Measurements from ENCODE around the gene MUC22. TPM values are rescaled to one million over a fixed set of nuclear protein-coding genes. Genes with fewer than 3 reads are reported as not detected.

MUC22 gene
- total RNA-seq, 6 experiments from 2014 or later, result not detected

DNA sequence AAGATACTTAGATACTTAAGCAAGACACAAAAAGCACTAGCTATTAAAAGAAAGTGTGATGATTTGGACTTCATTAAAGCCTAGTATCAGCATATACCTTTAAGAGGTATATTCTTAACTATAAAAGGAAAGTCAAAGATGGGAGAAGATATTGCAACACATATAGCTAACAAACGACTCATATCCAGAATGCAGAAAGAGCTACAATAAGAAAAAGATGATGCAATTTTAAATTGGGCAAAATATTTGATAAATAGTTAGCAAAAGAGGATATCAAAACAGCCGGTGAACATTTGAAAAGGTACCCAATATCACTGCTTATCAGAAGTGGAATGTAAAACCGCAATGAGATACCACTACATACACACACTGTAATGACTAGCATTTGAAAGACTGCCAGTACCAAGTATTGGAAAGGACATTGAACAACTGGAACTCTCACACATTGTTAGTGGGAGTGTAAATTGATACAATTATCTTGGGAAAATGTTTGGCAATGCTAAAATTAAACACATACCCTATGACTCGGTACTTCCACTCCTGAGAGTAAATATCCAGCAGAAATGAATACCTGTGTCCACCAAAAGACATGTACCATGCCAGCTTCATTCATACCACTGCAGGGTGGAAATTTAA is 25.7 kb downstream of the MUC22 start:
- no peak overlapping the region for H3K4me3 ChIP-seq
- H3K4me1 ChIP-seq, result no peaks in the 10 kb centered on the region
- H3K27ac ChIP-seq, result no peak overlapping the region
- ATAC-seq, result no peak
- WGBS (ENCODE audit: insufficient coverage, low coverage, low lambda C conversion rate, missing lambda C conversion rate), result 50% methylated on average over 4 of the region's 4 CpGs
- intact Hi-C loops (cut with DNase I), result no loop called here
- DNase-seq, result no peak
- TF ChIP-seq, protein P1, sequence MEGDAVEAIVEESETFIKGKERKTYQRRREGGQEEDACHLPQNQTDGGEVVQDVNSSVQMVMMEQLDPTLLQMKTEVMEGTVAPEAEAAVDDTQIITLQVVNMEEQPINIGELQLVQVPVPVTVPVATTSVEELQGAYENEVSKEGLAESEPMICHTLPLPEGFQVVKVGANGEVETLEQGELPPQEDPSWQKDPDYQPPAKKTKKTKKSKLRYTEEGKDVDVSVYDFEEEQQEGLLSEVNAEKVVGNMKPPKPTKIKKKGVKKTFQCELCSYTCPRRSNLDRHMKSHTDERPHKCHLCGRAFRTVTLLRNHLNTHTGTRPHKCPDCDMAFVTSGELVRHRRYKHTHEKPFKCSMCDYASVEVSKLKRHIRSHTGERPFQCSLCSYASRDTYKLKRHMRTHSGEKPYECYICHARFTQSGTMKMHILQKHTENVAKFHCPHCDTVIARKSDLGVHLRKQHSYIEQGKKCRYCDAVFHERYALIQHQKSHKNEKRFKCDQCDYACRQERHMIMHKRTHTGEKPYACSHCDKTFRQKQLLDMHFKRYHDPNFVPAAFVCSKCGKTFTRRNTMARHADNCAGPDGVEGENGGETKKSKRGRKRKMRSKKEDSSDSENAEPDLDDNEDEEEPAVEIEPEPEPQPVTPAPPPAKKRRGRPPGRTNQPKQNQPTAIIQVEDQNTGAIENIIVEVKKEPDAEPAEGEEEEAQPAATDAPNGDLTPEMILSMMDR (IDR thresholded peaks at IDR 0.05), result no peak
- no peak for TF ChIP-seq POLR2A (IDR thresholded peaks at IDR 0.05)
- H3K27me3 ChIP-seq, result no peaks in the 10 kb centered on the region
- no peaks in the 10 kb centered on the region for H3K36me3 ChIP-seq
- no peaks in the 10 kb centered on the region for H3K9me3 ChIP-seq

DNA sequence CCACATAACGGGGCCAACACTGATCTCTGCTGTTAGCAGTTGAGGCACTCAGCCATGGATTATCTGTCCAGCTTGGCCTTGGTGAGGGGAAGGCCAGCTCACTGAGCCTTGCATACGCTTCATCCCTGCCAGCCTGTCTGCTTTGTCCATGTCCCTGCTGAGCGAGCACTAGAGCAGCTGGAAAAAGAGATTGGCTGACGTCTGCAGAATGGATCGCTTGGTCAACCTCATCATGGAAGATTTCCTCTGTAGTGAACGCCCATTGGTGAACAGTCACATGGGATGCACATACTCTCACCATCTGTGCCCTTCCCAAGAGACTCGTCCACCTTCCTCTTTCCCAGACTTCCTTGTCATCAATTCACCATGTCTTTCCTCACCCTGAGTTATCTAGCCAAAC is 26.9 kb downstream of the MUC22 start:
- ATAC-seq (no peak), DNase-seq (no peak)
- whole genome bisulfite sequencing (ENCODE audit: insufficient coverage, low coverage, low lambda C conversion rate, missing lambda C conversion rate), result 69% methylated on average over 7 of the region's 7 CpGs
- no peaks in the 10 kb centered on the region for H3K36me3 ChIP-seq
- no peaks in the 10 kb centered on the region for H3K27me3 ChIP-seq
- no peak overlapping the region for H3K4me3 ChIP-seq
- intact Hi-C loops (cut with DNase I), result no loop called here
- TF ChIP-seq POLR2A (IDR thresholded peaks at IDR 0.05), result no peak
- TF ChIP-seq, protein P1 (IDR thresholded peaks at IDR 0.05), result no peak
- H3K27ac ChIP-seq, result no peak overlapping the region
- no peaks in the 10 kb centered on the region for H3K4me1 ChIP-seq
- H3K9me3 ChIP-seq, result no peaks in the 10 kb centered on the region

DNA sequence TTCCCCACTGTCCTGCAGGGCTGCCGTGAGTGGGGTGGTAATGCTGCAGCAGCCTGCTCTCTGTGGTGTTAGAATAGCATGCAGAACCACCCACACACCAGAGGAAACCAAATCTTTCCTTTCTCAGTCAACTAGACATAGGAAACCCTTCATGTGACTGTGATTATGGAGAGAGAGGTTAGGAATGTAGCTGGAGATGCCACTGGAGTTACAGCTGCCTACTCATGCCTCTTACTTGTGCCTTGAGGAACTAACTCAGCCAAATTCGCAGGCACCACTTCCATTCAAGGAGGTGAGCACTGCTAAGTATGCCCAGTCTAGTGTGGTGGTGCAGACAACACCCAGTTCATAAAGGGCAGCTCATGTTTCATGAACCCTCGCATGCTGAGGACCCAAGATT is 27.4 kb downstream of the MUC22 start:
- Histone ChIP-seq H3K9me3 (no peaks in the 10 kb centered on the region), H3K4me1 (no peaks in the 10 kb centered on the region), H3K36me3 (no peaks in the 10 kb centered on the region), H3K27ac (no peak overlapping the region), H3K4me3 (no peak overlapping the region), H3K27me3 (no peaks in the 10 kb centered on the region)
- intact Hi-C loops (cut with DNase I), result no loop called here
- ATAC-seq (no peak), DNase-seq (no peak)
- no peak for TF ChIP-seq POLR2A (IDR thresholded peaks at IDR 0.05)
- TF ChIP-seq, protein P1 (IDR thresholded peaks at IDR 0.05), result no peak
- WGBS (ENCODE audit: insufficient coverage, low coverage, low lambda C conversion rate, missing lambda C conversion rate), result 15% methylated on average over 2 of the region's 3 CpGs

DNA sequence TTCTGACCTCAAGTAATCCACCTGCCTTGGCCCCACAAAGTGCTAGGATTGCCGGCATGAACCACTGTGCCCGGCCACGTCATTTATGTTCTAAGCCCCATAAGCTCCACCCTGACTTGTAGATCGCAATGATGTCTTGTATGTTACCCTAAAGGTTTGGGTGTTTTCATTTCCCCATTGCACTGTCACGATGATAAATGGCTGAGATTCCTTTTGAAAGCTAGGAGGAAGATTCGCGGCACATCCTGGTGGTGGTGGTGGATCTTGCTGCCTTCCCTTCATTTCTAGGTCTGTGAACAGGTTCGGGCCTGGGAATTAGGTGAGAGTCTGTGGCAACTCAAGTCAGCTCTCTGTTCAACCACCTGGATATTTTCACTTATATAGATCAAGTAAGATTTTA is 28.3 kb downstream of the MUC22 start:
- no peaks in the 10 kb centered on the region for H3K4me1 ChIP-seq
- intact Hi-C loops (cut with DNase I), result no loop called here
- H3K27ac ChIP-seq, result no peak overlapping the region
- ATAC-seq, result no peak
- H3K4me3 ChIP-seq, result no peak overlapping the region
- WGBS (ENCODE audit: insufficient coverage, low coverage, low lambda C conversion rate, missing lambda C conversion rate), result 85% methylated on average over 8 of the region's 8 CpGs
- H3K27me3 ChIP-seq, result no peaks in the 10 kb centered on the region
- H3K36me3 ChIP-seq, result no peaks in the 10 kb centered on the region
- DNase-seq, result no peak
- H3K9me3 ChIP-seq, result no peaks in the 10 kb centered on the region
- no peak for TF ChIP-seq POLR2A (IDR thresholded peaks at IDR 0.05)
- TF ChIP-seq, protein P1 (IDR thresholded peaks at IDR 0.05), result no peak
